GM23248 (cell line): ENCODE measurements around the gene MID1. TPM values are rescaled to one million over a fixed set of nuclear protein-coding genes. Genes with fewer than 3 reads are reported as not detected.

ENCODE experiments used
- DNase-seq: peaks from one replicate; pipeline ENCODE4 v3.0.0-alpha.2; 2015
- H2AFZ ChIP-seq: fragments of 200-600 bp; sonication (generic); 2 replicates; pipeline ENCODE4 v1.6.1; 2016; ENCODE audit warnings: antibody characterized with exemption
- H3F3A ChIP-seq: fragments of 200-600 bp; sonication (generic); 2 replicates; pipeline ENCODE4 v1.6.1; 2016; ENCODE audit warnings: mild to moderate bottlenecking, antibody characterized with exemption, mixed run types; ENCODE audit not compliant: insufficient read depth
- H3K27ac ChIP-seq: fragments of 200-600 bp; sonication (generic); 2 replicates; pipeline ENCODE4 v1.5.1; 2016; ENCODE audit warnings: mild to moderate bottlenecking
- H3K27me3 ChIP-seq: fragments of 200-600 bp; sonication (generic); replicated peaks from 2 replicates; pipeline ENCODE4 v1.6.1; 2016; ENCODE audit warnings: mild to moderate bottlenecking; ENCODE audit not compliant: insufficient read depth
- H3K36me3 ChIP-seq: fragments of 200-600 bp; sonication (generic); 2 replicates; pipeline ENCODE4 v1.6.1; 2016; ENCODE audit warnings: low read depth, mild to moderate bottlenecking
- H3K4me1 ChIP-seq: fragments of 200-600 bp; sonication (generic); 2 replicates; pipeline ENCODE4 v1.6.1; 2016; ENCODE audit warnings: mild to moderate bottlenecking; ENCODE audit not compliant: insufficient read depth
- H3K4me2 ChIP-seq: fragments of 200-600 bp; sonication (generic); one replicate; pipeline ENCODE4 v1.6.1; 2016; ENCODE audit warnings: mild to moderate bottlenecking; ENCODE audit not compliant: unreplicated experiment
- H3K4me3 ChIP-seq: fragments of 200-600 bp; sonication (generic); 2 replicates; pipeline ENCODE4 v1.5.1; 2016; ENCODE audit warnings: mild to moderate bottlenecking
- H3K79me2 ChIP-seq: fragments of 200-600 bp; sonication (generic); 2 replicates; pipeline ENCODE4 v1.6.1; 2016; ENCODE audit warnings: mild to moderate bottlenecking; ENCODE audit not compliant: insufficient read depth
- H3K9ac ChIP-seq: fragments of 200-600 bp; sonication (generic); 2 replicates; pipeline ENCODE4 v1.6.1; 2016; ENCODE audit warnings: mild to moderate bottlenecking
- H3K9me2 ChIP-seq: fragments of 200-600 bp; sonication (generic); 2 replicates; pipeline ENCODE4 v1.6.1; 2016; ENCODE audit warnings: mixed run types, mild to moderate bottlenecking, moderate library complexity; ENCODE audit not compliant: insufficient read depth
- H3K9me3 ChIP-seq: fragments of 200-600 bp; sonication (generic); one replicate; pipeline ENCODE4 v1.6.1; 2017; ENCODE audit warnings: low read depth
- H4K20me1 ChIP-seq: fragments of 200-600 bp; sonication (generic); 2 replicates; pipeline ENCODE4 v1.6.0; 2016; ENCODE audit not compliant: insufficient read depth
- EZH2 ChIP-seq: fragments of 200-600 bp; sonication (generic); IDR thresholded peaks from 2 replicates; pipeline ENCODE4 v1.6.1; 2018; ENCODE audit warnings: antibody characterized with exemption, mild to moderate bottlenecking; ENCODE audit not compliant: insufficient read depth, poor library complexity, severe bottlenecking
- EZH2phosphoT487 ChIP-seq: fragments of 200-600 bp; sonication (generic); IDR thresholded peaks from 2 replicates; pipeline ENCODE4 v1.6.1; 2018; ENCODE audit warnings: antibody characterized with exemption, moderate library complexity, mild to moderate bottlenecking, low read depth; ENCODE audit not compliant: insufficient read depth
- WGBS, 2 experiments: methylation state at CpG; one replicate each; pipeline ENCODE4 v1.1.6; 2015 to 2017; ENCODE audit warnings: low lambda C conversion rate in 2 of 2, low coverage in 1 of 2; ENCODE audit errors: missing lambda C conversion rate in 2 of 2; 5-methylcytosine and 5-hydroxymethylcytosine counted together
- in situ Hi-C: fragments of 300-500 bp; cut with MboI; formaldehyde crosslinking; loops from 2 replicates; pipeline ENCODE4 v1.15.0; 2020
- polyA plus RNA-seq: library from polyadenylated mRNA; unstranded; fragments of >200 nt; fragmentation: Nextera tagmentation; extraction: Ambion mirVana; gene quantifications from 2 replicates; pipeline ENCODE4 v1.2.1, GENCODE V29; 2016
- total RNA-seq: library from RNA; depleted of rRNA; stranded (reverse); fragments of >200 nt; shearing (Covaris generic); gene quantifications from 2 replicates; pipeline ENCODE4 v1.2.3, GENCODE V29; 2014; rRNA removed

MID1 gene, protein sequence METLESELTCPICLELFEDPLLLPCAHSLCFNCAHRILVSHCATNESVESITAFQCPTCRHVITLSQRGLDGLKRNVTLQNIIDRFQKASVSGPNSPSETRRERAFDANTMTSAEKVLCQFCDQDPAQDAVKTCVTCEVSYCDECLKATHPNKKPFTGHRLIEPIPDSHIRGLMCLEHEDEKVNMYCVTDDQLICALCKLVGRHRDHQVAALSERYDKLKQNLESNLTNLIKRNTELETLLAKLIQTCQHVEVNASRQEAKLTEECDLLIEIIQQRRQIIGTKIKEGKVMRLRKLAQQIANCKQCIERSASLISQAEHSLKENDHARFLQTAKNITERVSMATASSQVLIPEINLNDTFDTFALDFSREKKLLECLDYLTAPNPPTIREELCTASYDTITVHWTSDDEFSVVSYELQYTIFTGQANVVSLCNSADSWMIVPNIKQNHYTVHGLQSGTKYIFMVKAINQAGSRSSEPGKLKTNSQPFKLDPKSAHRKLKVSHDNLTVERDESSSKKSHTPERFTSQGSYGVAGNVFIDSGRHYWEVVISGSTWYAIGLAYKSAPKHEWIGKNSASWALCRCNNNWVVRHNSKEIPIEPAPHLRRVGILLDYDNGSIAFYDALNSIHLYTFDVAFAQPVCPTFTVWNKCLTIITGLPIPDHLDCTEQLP
- total RNA-seq (5.1 and 5.6 TPM in 2 replicates), polyA plus RNA-seq (5.9 and 6.5 TPM in 2 replicates)

DNA sequence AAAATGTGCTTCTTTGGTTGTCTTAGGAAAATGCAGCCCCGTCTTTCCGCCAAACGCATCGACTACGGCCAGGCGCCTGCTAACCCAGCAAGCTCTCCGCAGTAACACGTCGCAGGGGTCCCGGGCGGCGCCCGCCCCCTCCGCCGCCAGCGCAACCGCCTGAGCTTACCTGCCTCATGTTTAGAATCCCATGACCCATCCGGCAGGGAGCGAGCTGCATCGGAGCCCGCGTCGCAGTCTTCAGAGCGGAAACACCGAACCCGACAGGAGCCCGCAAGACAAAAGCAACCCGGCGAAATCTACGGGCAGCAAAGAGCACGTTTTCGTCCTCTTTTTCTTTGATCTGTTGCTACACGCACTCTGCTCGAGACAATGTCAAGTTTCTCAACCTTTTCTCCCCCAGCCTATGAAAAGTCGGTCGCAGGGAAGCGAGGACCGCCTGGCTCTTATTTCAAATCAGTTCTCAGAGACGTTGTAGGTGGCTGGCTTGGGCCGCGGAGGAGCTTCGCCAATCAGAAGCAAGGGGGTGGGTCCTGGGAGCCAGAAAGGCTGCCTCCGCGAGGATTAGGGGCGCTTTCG, at the start of gene MID1:
Gene MID1 (minus strand): TSS at position 465 of the 579 bp plus-strand sequence. CDS start 53,038 bp downstream, outside the sequence.
- Histone ChIP-seq H3K36me3 (no peaks in the 10 kb centered on the region), H3K9ac (peak within 1 kb of the TSS; percentile 81), H3K27ac (peak within 1 kb of the TSS; percentile 65), H2AFZ (peak within 1 kb of the TSS; percentile 87), H3K4me3 (peak within 1 kb of the TSS; percentile 89), H3K79me2 (peaks cover 33% of the 10 kb centered on the region), H4K20me1 (no peaks in the 10 kb centered on the region), H3K4me1 (peaks cover 27% of the 10 kb centered on the region), H3K9me3 (no peaks in the 10 kb centered on the region), H3F3A (no peaks in the 10 kb centered on the region), H3K4me2 (peak within 1 kb of the TSS; percentile 96), H3K9me2 (no peaks in the 10 kb centered on the region), H3K27me3 (no peaks in the 10 kb centered on the region)
- in situ Hi-C loops, result loop anchor here (25.0 kb wide), 1 partner anchor 408 kb away; no protein-coding TSS in a partner anchor
- TF ChIP-seq EZH2 (no peak), EZH2phosphoT487 (no peak)
- 0 to 1% methylated on average over 22 of the region's 46 CpGs for WGBS, 2 experiments
- DNase-seq, result peak; percentile 75

DNA sequence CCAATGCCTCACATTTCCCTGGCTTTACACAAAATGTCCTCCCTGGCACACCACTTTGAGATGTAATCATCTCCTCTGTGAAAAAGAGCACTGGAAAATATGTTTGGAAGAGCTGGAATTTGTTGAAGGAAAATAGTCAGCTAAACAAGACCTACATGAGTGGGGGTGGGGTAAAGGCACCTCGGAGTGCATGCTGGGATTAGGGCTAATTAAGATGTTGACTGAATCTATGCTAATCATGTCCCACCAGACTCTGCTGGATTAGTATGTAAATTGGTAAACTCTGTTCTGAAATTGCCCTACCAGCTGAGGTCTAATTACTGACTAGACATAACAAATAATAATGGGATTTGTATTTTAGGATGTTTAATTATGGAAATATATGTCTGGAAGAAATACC, 46.8 kb upstream of the MID1 start:
- H3K79me2 ChIP-seq, result no peaks in the 10 kb centered on the region
- no peaks in the 10 kb centered on the region for H3K9me3 ChIP-seq
- H3K4me3 ChIP-seq, result no peak overlapping the region
- TF ChIP-seq EZH2 (no peak), EZH2phosphoT487 (no peak)
- H3F3A ChIP-seq, result no peaks in the 10 kb centered on the region
- H2AFZ ChIP-seq, result no peak overlapping the region
- no peaks in the 10 kb centered on the region for H3K27me3 ChIP-seq
- H4K20me1 ChIP-seq, result no peaks in the 10 kb centered on the region
- no peak overlapping the region for H3K4me2 ChIP-seq
- no peak for DNase-seq
- in situ Hi-C loops, result no loop called here
- H3K9ac ChIP-seq, result no peak overlapping the region
- H3K27ac ChIP-seq, result no peak overlapping the region
- WGBS, 2 experiments, result 67 to 100% methylated on average over 1 of the region's 1 CpG
- no peaks in the 10 kb centered on the region for H3K4me1 ChIP-seq
- H3K36me3 ChIP-seq, result no peaks in the 10 kb centered on the region
- H3K9me2 ChIP-seq, result no peaks in the 10 kb centered on the region

DNA sequence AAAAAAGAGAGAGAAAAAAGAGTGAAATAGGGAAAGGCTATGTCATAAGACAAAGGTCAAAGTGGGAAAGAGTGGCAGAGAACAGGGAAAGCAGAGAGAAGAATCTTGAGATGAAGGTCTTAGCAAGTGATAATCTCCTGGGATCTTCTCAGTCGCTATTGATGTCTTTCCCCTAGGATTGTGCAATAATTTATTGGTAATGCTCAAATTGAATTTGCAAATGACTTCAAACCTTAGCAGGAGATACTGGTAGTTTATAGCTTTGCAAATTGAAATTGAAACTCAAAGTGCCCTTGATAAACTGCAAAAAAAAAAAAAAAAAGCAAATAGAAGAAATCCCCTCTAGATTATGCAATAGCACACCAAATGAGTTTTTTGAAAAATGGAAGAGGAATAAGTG, 45.7 kb upstream of the MID1 start:
- Histone ChIP-seq H2AFZ (no peak overlapping the region), H3K4me3 (no peak overlapping the region), H3K79me2 (no peaks in the 10 kb centered on the region), H3K9ac (no peak overlapping the region), H3K27me3 (no peaks in the 10 kb centered on the region), H3K4me2 (no peak overlapping the region), H4K20me1 (no peaks in the 10 kb centered on the region), H3K36me3 (no peaks in the 10 kb centered on the region), H3K4me1 (no peaks in the 10 kb centered on the region), H3F3A (no peaks in the 10 kb centered on the region), H3K9me3 (no peaks in the 10 kb centered on the region), H3K27ac (no peak overlapping the region), H3K9me2 (no peaks in the 10 kb centered on the region)
- in situ Hi-C loops, result no loop called here
- DNase-seq, result no peak
- 38 to 43% methylated on average over 1 of the region's 1 CpG for WGBS, 2 experiments
- TF ChIP-seq EZH2phosphoT487 (no peak), EZH2 (no peak)

DNA sequence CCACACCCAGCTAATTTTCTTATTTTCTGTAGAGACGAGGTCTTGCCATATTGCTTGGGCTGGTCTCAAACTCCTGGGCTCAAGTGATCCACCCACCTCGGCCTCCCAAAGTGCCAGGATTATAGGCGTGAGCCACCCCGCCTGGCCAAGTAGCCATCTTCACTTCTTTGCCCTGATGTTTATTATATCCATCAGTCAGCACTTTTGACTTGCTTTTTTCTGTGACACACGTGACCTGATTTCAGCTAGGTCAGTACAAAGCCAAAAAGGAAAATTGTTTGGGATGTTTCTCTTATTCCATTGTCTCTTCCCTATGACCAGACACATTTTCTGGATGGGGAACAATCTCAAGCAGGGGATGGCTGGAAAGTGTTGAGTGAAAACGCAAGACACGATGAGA, 45.3 kb upstream of the MID1 start:
- H3K36me3 ChIP-seq, result no peaks in the 10 kb centered on the region
- no peak for TF ChIP-seq EZH2phosphoT487
- TF ChIP-seq EZH2, result no peak

More for the DNA sequence above, 45.3 kb upstream of the MID1 start:
- Histone ChIP-seq H3K9me3 (no peaks in the 10 kb centered on the region), H3K4me1 (no peaks in the 10 kb centered on the region), H3K27me3 (no peaks in the 10 kb centered on the region), H3F3A (no peaks in the 10 kb centered on the region), H3K4me2 (no peak overlapping the region), H3K27ac (no peak overlapping the region), H2AFZ (no peak overlapping the region), H3K9ac (no peak overlapping the region), H3K9me2 (no peaks in the 10 kb centered on the region), H3K79me2 (no peaks in the 10 kb centered on the region), H3K4me3 (no peak overlapping the region), H4K20me1 (no peaks in the 10 kb centered on the region)
- WGBS, 2 experiments, result 73 to 76% methylated on average over 6 to 7 of the region's 7 CpGs
- in situ Hi-C loops, result no loop called here
- no peak for DNase-seq
